T-helper 22 cell (primary cell): ENCODE data around the gene ACAP3.
A peak's percentile ranks its signal among the peaks of the same experiment; 100 is the strongest.

Experiments used
- DNase-seq: peaks from one replicate; pipeline ENCODE4 v3.0.0-alpha.2; 2020; ENCODE audit warnings: low read depth

The ACAP3 gene, protein sequence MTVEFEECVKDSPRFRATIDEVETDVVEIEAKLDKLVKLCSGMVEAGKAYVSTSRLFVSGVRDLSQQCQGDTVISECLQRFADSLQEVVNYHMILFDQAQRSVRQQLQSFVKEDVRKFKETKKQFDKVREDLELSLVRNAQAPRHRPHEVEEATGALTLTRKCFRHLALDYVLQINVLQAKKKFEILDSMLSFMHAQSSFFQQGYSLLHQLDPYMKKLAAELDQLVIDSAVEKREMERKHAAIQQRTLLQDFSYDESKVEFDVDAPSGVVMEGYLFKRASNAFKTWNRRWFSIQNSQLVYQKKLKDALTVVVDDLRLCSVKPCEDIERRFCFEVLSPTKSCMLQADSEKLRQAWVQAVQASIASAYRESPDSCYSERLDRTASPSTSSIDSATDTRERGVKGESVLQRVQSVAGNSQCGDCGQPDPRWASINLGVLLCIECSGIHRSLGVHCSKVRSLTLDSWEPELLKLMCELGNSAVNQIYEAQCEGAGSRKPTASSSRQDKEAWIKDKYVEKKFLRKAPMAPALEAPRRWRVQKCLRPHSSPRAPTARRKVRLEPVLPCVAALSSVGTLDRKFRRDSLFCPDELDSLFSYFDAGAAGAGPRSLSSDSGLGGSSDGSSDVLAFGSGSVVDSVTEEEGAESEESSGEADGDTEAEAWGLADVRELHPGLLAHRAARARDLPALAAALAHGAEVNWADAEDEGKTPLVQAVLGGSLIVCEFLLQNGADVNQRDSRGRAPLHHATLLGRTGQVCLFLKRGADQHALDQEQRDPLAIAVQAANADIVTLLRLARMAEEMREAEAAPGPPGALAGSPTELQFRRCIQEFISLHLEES

DNA sequence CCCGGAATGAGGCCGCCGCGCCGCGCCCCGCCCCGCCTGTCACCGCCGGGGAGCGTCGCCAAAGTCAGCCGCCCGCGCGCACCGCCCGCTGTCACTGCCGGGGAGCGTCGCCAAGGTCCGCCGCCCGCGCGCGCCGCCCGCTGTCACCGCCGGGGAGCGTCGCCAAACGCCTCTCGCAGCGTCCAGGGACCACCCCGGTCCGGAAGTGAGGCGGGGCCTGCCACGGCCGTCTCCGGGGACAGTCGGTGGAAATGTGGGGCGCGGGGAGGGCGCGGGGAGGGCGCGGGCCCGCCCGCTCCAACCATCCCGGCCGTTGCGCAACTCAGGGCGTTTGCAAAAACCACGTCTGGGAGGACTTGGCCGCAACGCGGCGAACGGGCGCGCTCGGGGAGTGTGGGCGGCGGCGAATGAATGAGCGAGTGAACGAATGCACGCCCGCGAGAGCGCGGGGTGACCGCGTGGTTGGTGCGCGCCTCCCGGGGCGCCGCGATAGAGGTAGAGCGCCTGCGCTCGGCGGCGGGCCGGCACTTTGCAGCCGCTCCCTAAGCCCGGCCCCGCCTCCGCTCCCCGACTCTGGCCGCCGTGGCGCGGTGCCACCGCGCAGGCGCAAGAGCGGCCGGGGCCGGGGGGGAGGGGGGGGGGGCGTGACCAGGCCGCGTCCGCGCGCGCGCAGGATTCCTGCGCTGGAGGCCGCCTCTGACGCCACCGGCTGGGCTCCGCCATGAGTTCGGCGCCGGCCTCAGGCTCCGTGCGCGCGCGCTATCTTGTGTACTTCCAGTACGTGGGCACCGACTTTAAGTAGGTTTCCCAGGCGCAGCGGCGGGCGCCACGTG is at the start of gene ACAP3, which contains the start of gene PUSL1:
TSS of gene ACAP3 (minus strand) at position 8 of the 833 bp plus-strand sequence. CDS start 115 bp downstream, outside the sequence.
TSS of gene PUSL1 (plus strand) at position 675 of the 833 bp plus-strand sequence. CDS start at position 722, 47 bp downstream.
- peak; percentile 82 for DNase-seq

DNA sequence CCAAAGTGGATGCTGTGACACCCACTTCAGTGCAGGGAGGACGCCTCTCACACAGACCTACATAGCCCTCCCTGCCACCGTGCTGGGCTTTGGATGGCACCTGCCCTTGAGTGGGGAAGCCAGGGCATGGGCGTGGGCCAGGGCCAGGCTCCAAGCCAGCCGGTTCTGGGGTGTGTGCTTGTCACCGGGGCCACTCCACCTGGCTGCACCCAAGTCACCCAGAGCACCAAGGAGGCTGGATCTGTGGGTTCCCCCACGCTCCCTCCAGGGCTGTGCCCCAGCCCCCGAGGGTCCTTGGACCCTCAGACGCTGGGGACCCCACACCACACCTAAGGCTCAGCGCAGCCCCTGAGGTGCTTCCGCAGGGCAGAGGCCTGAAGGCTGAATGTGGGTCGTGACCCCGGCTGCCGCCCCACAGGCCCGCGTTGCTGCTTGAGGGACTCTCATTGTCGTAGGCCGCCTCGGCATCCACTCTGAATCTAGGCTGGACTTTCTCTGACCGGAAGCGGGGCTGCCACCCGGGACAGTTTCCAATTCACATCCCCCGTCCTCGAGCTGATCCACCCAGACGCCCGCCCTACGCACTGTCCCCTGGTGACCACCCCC is 49.2 kb upstream of the ACAP3 start:
- no peak for DNase-seq

DNA sequence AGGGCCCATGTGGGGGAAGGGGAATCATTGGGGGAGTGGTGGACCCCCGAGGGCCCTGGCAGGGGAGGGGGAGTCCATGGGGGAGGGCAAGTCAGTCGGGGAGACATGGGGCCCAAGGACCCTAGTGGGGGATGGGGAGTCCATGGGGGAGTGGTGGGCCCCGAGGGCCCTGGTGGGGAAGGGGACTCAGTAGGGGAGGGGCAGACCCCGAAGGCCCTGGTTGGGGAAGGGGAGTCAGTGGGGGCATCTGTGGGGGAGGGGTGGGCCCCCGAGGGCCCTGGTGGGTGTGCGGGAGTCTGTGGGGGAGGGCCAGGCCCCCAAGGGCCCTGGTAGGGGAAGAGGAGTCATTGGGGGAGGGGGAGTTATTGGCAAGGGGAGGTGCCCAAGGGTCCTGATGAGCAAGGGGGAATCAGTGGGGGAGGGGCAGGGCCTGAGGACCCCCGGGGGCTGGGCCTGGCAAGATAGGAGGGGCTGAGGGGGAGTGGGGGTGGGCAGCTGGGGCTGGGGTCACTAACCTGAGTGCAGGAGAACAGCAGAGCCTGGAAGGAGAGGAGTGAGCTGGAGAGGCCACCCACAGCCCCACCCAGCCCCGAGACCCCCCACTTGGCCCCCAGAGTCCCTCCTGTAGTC is 48.6 kb upstream of the ACAP3 start:
- DNase-seq: no peak

DNA sequence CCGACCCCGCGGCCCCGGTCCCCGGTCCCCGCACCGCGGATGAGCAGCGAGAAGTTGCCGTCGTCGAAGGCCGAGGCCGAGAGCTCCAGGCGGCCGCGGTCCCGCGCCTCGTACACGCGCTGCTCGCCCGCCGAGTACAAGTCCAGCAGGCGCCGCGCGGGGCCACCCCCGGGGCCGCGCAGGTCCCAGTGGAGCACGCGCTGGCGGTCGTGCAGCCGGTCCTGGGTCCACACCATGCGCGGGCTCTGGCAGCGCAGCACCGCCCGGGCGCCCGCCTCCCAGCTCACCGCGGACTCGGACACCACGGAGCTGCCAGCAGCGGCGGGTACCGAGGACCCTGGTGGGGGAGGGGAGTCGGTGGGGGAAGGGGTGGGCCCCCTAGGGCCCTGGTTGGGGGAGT is 47.7 kb upstream of the ACAP3 start:
- no peak for DNase-seq

DNA sequence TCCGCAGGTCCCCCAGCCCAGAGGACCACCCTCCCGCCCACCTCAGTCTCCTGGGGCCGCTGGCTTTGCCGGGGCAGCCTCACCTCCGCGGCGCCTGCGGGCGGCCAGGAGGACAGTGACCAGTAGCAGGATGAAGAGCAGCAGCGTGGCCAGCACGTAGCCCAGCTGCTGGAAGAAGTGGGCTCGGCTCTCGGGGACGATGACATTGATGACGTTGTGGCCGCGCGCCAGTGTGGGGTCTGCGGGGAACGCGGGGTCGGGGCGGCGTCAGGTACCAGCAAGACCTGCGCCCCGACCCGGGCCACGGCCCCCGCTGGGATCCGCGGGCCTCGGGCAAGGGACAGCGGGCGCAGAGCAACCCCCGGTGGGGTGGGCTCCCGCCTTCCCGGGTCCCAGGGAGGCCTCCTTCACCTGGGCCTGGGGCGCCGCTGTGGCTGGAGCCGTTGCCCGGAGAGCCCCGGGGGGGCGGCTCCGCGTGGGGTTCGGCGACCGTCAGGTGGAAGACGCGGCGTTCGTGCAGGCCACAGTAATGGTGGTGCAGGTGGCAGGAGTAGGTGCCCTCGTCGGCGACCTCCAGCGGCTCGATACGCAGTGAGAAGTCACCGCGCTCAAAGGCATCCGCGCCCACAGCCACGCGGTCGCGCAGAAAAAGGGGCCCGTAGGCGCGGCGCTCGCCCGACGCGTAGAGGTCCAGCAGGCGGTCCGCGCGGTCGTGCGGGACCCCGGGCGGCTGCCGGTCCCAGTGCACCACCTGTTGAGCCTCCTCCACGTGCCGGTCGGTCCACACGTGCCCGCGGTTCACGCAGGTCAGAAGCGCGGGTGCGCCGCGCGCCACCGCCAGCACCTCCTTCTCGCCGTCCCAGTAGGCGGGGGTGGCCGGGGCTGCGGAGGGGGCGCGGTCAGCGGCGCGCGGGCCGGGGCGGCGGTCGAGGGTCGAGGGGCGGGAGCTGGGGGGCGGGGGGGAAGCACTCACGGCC is 46.8 kb upstream of the ACAP3 start:
- no peak for DNase-seq

DNA sequence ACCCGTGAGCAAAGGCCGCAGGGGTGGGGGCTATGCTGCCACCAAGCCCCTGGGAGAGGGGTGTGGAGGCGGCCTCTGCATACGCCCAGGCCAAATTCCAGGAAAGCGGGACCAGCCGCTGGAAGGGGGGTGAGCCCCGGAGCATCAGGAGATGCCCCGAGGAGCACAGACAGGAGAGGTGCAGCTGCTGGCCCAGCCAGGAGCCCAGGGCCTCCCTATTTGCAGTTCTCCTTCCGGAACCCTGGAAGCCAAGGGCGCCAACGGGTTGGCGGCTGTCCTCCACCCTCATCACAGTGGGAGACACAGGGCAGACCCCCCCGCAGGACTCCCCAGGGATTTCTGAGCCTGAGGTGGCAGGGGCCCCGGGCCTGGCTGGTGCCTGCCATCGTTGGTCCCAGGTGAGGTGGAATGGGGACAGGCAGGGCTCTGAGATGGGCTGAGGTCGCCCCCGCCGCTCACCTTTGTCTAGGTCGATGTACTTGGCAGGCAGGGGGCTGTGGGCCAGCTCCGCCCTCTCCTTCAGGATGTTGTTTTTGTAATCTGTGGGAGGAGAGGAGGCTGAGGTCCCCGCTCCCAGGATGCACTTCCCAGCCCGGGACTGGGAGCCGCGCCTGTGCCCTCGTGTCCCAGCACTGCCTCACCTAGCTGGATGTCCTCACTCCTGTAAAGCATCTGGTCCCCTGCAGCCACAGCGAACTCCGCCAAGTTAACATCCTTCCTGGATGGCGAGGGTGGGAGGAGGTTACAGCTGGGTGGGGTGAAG is 45.8 kb upstream of the ACAP3 start:
- no peak for DNase-seq

DNA sequence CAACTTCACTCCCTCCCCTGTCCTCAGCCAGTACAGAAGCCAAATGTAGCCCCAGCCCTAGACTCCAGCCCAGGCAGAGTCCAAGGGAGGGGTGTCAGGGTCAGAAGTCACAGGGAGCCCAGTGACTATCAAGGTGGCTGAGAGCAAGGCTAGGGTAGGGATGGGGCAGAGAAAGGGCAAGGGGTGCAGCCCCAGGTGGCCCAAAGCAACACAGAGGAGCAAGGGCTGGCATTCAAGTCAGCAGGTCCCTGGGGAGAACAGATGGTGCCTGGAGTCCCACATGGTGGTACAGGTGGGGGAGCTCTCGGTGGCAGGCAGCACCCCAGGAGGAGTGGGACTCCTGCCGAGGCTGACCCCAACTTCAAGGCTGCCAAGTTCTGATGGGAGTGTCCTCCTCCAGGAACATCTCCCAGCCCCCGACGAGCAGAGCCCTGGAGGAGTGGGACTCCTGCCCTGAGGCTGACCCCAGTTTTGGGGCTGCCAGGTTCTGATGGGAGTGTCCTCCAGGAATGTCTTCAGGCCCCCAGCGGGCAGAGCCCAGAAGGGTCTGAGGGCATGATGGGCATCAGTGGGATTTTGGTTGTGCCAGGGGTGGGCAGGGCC is 45.2 kb upstream of the ACAP3 start:
- DNase-seq: no peak

DNA sequence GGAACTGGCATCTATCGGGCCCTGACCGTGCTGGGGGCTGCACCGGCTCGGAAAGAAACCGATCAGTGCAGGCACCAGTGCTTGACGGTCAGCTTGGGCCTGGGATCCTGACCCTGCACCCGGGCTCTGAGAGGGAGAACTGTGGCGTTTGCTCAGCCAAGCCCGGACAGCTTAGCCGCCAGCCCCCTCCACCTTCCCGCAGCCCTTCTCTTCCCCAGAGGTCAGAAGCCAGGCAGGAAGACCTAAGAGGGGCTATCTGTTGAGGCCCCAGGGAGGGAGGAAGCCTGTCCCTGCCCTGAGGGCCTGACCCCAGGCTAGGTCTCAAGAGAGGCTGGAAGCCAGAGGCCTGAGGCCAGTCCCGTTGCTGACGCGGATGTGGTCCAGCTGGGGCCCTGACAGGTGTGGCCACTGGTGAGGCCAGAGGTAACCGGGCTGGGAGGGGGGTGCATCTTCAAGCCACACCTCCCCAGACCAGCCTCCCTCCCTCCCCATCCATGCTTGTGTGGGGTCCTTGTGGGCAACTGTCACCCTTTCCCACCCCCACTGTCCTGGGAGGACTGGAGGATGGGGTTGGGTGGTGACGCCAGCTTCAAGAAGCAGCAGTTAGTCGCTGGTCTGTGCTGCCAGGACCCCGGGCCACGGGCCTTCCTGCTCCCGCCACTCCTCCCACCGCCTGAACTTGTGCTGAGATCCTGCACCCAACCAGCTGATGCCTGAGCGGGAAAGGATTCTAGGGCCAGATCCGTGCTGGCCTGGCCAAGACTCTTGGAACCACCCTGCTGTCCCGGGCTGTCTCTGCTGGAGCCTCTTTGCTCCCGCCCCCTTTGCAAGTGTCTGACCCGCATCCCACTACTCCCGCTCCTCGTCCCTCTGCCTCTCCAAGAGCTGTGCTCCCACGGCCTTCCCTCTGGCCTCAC is 44.0 kb upstream of the ACAP3 start:
- no peak for DNase-seq

DNA sequence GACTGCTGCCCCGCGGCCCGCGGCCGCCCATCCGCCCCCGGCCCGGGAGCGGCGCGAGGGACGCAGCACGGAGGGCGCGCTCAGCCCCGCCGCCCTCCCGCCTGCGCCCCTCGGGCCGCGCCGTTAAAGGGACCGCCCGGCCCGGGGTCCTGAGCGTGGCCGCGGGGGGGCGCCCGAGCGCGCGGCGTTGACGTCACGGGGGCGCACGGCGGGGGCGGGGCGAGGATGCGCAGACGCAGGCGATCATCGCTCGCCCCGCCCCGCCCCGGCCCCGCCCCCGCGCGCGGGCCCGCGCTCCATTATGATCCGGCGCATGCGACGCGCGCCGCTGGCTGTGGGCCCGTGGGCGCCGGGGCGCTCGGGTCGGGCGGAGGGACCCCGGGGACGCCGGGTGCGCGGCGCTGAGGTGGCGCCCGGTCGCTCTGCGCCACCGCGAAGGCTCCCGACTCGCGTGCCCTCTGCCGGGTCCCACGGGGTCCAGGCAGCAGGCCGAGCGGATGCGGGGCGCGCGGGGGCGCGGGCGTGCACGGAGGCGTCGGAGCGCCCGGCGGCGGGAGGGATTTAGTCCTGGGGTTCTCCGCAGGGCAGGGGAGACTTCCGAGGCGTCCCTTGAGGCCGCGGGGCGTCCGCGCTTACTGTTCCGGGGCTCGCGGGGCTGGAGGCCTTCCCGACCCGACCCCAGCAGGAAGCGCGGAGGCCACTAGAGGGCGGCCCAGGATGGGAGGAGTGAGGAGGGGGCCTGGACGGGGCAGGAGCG is 41.7 kb upstream of the ACAP3 start, which contains the start of gene DVL1:
TSS of gene DVL1 (minus strand) at position 163 of the 757 bp plus-strand sequence. CDS start 353 bp downstream, outside the sequence.
- peak; percentile 53 for DNase-seq

DNA sequence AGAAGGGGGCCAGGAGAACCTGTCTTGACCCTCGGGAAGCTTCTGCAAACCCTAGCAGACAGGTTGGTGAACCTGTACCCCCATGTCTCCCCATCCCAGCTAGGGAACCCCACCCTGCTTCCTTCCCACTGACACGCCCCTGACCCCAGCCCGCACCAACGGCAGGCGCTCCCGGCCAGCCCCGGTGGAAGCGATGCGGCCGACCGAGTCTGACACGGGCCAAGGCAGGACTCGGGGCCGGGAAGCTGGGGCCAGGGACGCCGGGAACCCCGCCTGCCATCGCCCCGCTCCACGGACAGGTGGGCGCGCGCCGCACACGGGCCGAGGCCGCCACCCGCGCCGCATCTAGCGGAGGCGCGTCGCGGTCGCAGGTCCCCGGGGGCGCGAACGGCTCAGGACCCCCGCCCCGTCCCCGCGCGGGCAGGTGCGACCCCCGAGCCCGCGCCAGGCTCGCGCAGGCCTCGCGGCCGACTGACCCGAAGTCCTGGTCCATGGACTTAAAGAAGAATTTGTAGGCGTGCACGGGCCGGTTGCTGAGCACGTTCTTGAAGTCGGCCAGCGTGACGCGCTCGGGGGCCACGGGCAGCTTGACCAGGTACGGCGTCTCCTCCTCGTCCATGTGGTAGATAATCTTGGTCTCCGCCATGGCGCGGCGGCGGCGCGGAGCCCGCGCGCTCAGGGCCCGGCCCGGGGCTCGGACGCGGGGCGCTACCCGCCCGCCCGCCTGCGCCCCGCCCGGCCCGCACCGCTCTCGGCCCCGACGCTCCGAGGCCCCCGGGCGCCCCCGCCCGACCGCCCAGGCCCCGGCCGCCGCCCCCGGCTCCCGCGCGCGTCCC is 40.9 kb upstream of the ACAP3 start:
- no peak for DNase-seq

DNA sequence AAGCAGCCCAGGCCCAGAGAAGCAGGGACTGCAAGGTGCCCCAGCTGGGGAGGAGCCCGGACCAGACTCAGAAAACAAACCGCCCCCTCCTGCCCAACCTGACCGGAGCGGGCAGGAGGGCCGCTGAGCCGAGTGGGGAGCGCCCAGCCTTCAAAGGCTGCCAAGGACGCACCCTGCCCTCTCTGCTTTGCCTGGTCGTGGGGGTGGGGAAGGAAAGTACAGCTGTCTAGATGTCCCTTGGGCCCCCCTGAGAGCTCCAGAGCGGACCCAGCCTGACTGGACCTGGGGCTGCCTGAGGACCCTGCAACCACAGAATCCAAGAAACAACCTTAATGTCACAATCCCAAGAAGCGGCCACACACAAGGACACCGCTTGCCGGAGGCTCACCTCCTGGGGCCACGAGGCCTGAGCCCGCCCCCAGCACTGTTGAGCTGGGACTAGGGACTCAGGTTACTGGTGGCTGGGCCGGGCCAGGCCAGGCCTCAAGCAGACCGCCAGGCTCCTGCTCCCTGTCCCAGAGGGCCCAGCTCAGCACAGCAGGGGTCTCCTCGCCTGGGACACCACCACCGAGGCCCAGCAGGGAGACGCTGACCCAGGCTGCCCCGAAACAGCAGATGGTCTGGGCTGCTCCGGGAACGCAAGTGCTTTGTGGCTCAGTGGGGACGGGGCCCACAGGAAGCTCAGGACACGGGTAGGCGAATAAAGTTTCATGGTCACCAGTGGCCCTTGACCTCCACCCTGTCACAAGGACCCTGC is 40.1 kb upstream of the ACAP3 start:
- no peak for DNase-seq

DNA sequence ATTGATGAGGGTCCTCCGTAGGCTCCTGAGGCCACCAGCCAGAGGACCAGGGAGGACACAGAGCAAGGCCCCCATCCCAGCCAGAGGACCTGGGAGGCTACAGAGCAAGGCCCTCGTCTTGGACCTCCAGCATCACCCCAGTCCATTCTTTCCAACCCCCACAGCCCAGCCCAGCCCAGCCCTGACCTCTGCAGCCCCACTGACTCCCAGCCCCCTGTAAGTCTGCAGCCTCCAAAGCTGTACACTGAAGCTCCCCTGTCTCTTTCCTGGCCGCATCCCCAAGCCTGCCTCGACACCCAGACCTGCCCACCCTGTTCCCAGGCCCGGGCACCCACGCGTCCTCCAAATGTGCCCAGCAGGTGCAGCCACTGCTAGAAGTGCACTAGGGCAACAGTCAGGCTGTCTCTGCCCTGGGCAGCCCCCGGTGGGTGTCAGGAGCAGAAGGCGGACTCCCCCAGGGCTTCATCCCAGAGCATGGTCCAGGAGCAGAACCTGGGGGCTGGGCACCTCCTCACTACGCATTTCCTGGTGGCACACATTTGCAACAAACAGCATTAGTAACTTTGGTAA is 39.4 kb upstream of the ACAP3 start:
- no peak for DNase-seq

DNA sequence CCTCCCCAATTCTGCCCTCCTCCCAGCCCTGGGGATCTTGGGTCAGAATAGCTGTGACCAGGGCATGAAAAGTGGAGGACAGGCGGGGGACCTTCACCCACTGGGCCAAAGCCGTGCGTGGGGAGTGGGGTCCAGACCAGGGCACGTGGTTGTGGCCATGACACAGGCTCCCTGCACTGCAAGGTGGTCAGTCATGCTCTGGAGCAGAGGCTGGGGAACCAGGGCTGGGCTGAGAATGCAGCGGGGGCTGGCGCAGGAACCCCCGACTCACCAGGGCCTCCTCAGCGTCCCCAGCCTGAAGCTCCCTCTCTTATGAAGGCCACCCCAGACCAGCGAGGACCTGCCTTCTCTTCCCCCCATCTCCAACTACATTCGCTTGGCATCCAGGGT is 38.8 kb upstream of the ACAP3 start:
- no peak for DNase-seq

DNA sequence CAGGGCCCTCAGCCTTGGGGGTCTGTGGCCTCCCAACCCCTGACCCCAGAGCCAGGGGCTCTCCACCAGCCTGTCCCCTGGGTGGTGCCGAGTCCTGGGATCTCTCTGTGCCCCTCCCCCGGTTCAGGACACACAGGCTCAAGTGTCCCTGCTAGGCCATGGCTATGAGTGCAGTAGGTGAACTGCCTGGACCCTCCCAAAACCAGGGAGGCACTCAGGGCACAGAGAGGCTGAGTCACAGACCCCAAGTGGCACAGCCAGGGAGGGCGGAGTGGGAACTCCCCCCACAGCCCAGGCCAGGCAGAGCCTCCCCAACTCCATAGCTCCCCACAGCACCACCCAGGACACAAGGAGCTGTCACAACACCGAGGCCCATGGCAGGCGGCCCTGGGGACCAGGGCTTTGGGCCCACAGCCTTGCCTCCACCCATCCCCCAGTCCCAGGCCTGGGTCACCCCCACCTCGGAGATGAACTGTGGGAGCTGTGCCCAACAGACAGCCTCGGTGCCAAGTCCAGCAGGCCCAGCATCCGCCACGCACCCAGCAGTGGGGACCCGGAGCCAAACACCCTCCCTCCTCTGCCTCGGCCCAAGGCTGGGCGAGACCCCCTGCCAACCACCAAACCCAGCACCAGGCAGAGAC is 38.2 kb upstream of the ACAP3 start:
- no peak for DNase-seq
